ENCODE data around the gene CNPY2.
"Not testable (repeated sequence)": the region's sequence is repeated elsewhere in the genome, so short reads cannot be mapped to it uniquely, and the experiment has no call there.

Gene CNPY2

GRCh38 chr12:56333679-56334489 is 18.1 kb upstream of the CNPY2 start, which contains the start of gene PAN2:
TSS of gene PAN2 (minus strand) at chr12:56334000. CDS start at chr12:56333094, 906 bp downstream.
- DNase-seq: peak; percentile 97

DNA sequence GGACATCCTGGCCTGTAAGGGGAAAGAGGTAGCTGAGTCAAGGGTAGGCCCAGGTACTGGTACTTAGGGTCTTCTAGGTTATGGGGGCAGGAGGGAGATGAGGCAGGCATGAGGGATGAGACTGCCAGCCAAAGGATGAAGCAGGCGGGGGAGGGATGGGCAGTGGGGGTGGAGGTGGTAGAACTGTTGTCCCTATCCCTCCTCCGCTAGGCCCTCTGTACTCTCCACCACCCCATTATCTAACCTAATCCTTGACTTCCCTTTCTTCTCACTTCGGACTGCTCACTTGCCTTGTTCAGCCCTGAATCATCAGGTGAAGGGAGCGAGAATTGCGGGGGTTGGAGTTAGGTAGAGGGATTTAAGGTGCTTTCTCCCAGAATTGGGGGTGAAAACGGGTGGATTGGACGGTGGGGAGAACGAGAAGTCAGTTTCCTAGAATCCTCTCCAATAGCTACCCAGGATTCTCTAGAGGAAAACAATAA is 17.4 kb upstream of the CNPY2 start:
- DNase-seq: no peak

DNA sequence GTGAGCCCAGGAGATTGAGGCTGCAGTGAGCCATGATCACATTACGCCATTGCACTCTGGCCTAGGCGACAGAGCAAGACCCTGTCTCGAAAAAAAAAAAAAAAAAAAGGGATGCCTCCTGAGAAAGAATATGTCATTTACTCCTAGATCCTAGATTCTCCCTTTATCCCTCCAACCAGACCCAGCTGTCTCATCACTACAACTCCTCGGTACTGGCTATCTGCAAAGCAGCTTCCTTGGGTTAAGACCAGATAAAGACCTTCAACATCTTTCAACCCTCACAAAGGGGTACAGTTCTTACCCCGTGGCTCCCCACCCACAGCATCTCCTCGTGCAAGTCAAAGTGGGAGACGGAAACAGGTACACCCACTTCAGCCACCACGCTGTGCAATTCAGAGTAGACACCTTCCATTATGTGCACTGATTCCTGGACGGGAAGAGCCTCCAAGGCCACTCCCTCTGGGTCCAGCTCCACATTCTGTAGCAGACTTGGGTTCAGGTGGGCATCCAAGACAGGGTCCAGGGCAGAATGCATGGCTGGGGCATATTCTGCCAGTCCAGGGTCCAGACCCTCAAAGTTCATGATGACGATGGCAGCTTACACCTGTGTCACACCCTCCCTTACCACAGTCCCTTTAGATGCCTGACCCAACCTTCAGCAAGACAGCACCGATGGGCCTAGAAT is 16.9 kb upstream of the CNPY2 start:
- no peak for DNase-seq

DNA sequence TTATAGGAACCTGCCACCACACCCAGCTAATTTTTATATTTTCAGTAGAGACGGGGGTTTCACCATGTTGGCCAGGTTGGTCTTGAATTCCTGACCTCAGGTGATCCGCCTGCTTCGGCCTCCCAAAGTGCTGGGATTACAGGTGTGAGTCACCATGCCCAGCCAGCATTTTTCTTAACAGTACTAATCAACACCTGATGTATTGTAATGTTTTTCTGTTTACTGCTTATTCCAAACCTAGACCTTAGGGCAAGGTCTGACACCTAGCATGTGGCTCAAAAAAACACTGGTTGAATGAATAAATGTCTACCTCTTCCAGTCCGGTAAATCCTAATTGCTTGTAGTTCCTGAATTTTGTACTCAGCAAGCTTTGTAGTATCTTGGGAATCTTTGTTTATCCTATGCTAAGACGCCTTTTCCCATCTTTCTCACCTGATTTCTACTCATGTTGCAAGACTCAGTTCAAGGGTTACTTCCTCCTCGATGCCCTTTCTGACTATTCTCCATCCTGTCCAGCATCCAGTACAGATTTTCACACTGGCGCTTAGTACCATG is 15.2 kb upstream of the CNPY2 start:
- DNase-seq: no peak

DNA sequence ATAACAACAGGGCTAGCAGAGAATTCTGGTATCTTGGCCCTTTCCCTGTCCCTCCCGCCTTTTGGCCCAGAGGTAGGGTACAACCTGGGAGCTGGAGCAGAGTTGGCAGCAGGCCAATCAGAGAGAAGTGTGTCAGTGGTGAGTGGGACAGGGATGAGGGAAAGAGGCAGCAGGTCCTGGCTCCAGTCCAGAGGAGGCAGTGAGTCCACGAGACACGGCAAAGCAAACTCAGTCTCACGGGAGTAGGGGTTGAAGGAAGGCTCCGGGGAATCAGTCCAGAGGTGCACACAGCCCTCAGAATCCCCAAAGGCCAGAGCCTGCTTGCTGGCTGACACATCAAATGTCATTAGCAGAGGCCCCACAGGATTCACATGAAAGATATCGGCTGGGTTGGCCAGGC is 10.7 kb upstream of the CNPY2 start:
- DNase-seq: no peak

- DNase-seq: no peak
Observed at GRCh38 chr12:56326126-56326525, 10.3 kb upstream of the CNPY2 start.

DNA sequence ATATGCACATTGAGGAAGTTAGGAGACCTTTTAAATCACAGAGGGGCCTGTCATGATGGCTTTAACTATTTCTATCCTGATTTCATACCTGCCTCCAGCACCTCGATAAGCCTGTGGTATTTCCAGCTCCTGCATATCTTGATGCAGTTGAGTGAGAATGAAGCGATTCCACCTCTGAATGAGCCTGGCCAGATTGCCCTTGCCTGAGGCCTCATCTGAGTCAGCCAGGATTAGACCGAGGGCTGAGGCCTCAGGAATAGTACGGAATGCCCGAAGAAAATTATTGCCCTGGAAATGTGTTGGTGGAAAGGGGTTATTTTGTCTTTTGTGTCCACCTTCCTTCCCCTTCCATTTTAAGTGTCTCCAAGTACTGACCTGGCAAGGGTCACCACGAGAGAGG is 8.4 kb upstream of the CNPY2 start:
- no peak for DNase-seq

DNA sequence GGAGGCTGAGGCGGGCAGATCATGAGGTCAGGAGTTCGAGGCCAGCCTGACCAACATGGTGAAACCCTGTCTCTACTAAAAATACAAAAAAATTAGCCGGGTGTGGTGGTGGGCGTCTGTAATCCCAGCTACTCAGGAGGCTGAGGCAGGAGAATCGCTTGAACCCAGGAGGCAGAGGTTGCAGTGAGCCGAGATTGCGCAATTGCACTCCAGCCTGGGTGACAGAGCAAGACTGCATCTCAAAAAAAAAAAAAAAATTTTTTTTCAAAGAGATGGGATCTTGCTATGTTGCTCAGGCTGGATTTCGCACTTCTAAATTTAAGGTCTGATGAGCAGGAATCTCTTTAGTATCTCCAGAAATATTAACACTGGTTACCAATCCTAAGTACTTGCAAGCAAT is 5.8 kb upstream of the CNPY2 start:
- not testable (repeated sequence) for DNase-seq

DNA sequence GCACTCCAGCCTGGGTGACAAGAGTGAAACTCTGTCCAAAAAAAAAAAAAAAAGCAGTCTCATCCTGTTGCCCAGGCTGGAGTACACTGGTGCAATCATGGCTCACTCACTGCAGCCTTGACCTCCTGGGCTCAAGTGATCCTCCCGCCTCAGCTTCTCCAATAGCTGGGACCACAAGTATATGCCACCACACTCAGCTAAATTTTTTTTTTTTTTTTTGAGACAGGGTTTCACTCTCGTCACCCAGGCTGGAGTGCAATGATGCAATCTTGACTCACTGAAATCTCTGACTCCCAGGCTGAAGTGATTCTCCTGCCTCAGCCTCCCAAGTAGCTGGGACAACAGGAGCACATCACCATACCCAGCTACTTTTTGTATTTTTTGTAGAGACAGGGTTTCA is 5.2 kb upstream of the CNPY2 start:
- DNase-seq: no peak

DNA sequence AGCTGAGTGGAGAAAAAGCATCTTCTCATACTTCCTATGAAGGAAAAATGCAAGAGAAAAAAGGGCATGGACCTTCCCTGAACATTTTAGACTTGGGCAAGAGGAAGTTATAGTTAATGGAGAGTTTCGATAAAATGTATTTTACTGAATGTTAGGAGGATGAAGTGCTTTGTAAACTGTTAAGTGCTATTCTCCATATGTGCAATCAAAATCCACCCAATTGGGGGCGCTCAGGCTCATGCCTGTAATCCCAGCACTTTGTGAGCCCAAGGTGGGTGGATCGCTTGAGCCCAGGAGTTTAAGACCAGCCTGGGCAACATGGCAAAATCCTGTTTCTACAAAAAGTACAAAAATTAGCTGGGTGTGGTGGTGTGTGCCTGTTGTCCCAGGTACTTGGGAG is 1.9 kb upstream of the CNPY2 start:
- no peak for DNase-seq

DNA sequence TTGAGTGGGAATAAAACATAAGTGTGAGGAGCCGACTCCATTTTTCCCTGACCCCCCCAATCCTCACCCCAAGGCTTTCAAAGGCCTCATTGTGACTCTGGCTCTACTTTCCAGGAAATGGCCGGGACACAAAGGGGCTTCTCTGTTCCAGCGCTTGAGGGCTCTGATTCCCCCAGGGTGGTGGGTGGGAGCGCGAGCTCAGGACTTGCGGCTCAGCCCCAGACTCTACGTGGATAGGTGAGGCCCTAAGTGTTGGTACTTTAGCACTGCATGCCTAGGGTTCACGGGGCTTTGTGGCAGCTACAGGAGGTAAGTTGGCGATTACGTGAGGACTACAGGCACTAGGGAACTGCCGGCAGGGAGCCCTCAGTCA is 553 bp downstream of the CNPY2 start:
- no peak for DNase-seq

- no peak for DNase-seq
Observed at GRCh38 chr12:56311003-56311402, 4.8 kb downstream of the CNPY2 start.

DNA sequence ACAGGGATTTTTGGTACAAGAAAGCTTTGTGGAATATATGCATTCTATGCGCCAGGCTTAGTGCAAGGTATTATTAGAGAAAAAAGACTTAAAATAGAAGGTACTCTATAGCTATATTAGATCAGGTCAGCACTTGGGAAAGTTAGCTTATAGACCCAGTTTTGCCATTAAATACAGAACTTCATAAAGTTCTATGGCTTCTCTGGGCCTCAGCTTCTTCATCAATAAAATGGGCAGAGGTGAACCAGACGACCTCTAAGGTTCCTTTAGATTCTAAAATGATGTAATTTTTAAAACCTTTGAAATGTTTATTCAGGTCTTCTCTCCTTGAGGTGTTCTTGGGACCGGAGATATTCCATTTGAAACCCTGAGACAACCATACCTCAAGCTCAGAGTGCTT is 7.1 kb downstream of the CNPY2 start:
- no peak for DNase-seq

DNA sequence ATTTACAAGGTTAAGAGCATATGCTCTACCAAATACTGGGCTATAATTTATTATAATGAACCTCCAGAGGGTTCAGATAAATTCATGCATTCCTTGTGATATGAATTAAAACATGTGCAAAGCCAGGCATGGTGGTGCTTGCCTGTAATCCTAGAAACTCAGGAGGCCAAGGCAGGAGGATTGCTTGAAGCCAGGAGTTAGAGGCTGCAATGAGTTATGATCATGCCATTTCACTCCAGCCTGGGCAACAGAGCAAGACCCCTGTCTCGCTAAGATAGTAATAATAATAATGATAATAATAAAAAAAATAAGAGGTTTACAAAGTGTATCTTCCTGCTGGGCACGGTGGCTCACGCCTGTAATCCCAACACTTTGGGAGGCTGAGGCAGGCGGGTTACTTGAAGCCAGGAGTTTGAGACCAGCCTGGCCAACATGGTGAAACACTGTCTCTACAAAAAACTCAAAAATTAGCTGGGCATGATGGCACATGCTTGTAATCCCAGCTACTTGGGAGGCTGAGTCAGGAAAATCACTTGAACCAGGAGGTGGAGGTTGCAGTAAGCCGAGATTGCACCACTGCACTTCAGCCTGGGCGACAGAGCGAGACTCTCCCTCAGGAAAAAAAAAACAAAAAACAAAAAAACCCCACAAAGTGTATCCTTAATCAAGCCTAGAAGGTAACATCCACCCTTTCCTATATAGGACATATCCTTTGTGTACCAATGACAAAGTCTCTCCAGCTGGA is 8.4 kb downstream of the CNPY2 start:
- no peak for DNase-seq

GRCh38 chr12:56304872-56305590 is 10.8 kb downstream of the CNPY2 start:
- DNase-seq: no peak

GRCh38 chr12:56304276-56304675 is 11.5 kb downstream of the CNPY2 start:
- no peak for DNase-seq

DNA sequence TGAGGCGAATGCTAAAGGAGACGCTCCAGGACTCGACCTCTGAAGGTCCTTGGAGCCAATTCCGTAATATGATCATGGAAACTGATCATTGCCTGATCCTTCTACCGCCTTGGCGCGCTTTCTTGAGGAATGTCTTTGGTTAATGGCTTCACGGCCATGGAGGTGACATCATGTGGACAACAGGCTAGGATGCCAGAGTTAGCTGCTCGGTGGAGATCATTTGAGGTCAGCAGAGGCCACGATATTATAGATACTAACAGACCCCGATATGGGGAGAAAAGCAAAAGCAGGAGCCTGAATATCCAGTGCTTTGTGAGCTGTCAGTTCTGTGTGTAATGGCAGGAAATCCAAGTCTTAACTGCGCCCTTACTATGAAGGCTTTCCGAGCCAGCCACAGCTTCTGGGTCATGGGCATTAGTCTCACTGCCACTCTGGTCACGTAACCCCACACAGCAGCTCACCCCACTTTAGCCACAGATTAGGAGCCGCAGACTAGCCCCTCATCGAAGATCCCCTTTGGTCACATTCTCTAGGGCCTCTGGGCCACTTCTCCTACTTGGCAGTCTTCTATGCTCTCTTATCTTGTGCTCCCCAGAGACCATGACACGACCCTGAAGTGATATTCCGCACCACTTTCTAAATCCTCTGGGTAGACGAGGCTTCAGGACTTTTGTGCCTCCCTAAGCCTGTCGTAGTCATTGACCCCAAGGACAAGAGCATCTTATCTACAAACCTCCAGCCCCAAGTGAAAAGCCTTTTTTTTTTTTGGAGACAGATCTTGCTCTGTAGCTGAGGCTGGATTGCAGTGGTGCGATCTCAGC is 14.9 kb downstream of the CNPY2 start:
- DNase-seq: no peak

DNA sequence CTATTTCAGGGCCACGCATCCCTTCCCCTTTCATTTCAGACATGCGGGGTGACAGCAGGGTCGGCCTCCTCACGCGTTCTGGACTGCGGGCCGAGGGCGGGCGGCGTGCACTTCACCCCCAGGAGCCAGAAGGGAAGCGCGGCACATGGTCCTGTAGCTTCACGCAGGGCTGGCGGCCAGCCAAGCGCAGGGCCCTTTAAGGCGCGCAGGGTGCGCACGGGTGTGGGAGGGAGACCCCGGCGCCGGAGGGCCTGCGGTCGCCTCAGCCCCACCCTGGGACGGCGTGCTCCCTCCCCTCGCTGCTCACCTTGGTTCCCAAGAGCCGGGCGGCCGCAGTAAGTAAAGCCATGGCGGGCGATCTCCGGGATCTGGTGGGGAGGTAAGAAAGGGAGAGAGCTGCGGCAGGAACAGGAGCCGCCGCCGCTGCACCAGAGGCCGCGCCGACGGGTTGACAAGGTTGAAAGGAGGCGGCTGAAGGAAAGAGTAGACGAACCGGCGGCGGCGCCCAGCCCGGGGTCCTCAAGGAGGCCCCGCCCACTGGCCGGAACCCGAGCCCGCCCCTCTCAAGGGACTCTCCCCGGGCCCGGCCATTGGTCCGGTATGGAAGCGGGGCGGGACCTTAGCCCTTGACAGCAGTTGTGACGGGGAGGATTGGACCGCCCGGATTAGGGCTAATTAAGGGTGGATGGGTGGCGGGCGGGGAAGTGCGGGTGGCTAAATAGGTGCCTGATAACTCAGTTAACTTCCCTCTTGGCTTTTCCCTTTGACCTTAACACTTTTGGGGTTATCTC is 15.7 kb downstream of the CNPY2 start, which contains the start of gene CS:
Gene CS, minus strand, starts transcription at position 478 of the 791 bp plus-strand sequence. Its CDS starts 129 bp downstream, at position 349.
- DNase-seq: peak; percentile 99

DNA sequence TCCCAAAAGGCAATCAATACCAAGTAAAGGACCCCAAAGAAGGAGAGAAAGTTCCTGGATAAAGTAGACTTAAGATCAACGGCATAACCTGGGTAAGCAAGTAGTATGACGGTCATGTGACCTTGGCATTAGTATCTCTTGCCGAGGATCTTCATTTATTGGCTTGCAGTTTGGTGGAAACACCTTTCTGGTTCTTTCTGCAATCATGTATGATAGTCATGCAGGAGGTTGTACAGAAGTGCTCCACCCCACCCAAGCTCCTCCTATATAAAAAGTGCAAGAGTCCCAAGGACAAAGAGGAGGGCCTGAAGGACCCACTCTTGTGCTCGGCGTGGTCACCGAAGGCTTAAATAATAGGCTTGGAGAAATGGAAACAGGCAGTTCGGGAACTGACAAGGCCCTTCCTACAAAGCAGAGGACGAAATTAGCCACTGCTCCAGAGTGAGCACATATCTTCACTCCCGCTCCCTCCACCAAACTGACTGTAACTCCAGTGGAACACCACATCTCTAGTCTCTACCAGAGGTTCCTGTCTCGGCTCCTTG is 16.4 kb downstream of the CNPY2 start:
- peak; percentile 60 for DNase-seq

- no peak for DNase-seq
Observed at GRCh38 chr12:56298828-56299227, 17.0 kb downstream of the CNPY2 start.

Measured in CD4-positive, alpha-beta T cell treated with Interleukin-21 for 1 hour (primary cell).